Superior temporal gyrus (tissue), 1 donor: ENCODE results near the gene PLEK2.
A peak's percentile ranks its signal among the peaks of the same experiment; 100 is the strongest.
"Not testable (repeated sequence)": the region's sequence is repeated elsewhere in the genome, so short reads cannot be mapped to it uniquely, and the experiment has no call there.

Experiments
- DNase-seq: peaks from one replicate; pipeline ENCODE4 v3.0.0-alpha.2; 2016; ENCODE audit errors: extremely low spot score

PLEK2 gene

GRCh38 chr14:67429510-67430205 is 17.7 kb upstream of the PLEK2 start:
- no peak for DNase-seq

- DNase-seq: no peak
These were observed 16.6 kb upstream of the PLEK2 start for GRCh38 chr14:67428501-67429031.

GRCh38 chr14:67426983-67427606 is 15.1 kb upstream of the PLEK2 start:
- peak; percentile 90 for DNase-seq

GRCh38 chr14:67426161-67426560 is 14.2 kb upstream of the PLEK2 start:
- DNase-seq: peak; percentile 19

- no peak for DNase-seq
These were observed 13.6 kb upstream of the PLEK2 start for GRCh38 chr14:67425608-67426007.

- DNase-seq: no peak
These were observed 12.6 kb upstream of the PLEK2 start for GRCh38 chr14:67424539-67424938.

- DNase-seq: no peak
These were observed 11.5 kb upstream of the PLEK2 start for GRCh38 chr14:67423424-67423823.

- no peak for DNase-seq
These were observed 9.6 kb upstream of the PLEK2 start for GRCh38 chr14:67421356-67422224.

- no peak for DNase-seq
These were observed 8.3 kb upstream of the PLEK2 start for GRCh38 chr14:67420102-67420739.

- no peak for DNase-seq
These were observed 6.6 kb upstream of the PLEK2 start for GRCh38 chr14:67418401-67419191.

GRCh38 chr14:67417633-67418032 is 5.7 kb upstream of the PLEK2 start:
- DNase-seq: no peak

- DNase-seq: no peak
These were observed 4.8 kb upstream of the PLEK2 start for GRCh38 chr14:67416810-67417209.

- DNase-seq: no peak
These were observed 4.1 kb upstream of the PLEK2 start for GRCh38 chr14:67416085-67416484.

- not testable (repeated sequence) for DNase-seq
These were observed 3.6 kb upstream of the PLEK2 start for GRCh38 chr14:67415610-67416009.

- no peak for DNase-seq
These were observed 2.1 kb upstream of the PLEK2 start for GRCh38 chr14:67413806-67414769.

- DNase-seq: no peak
These were observed 595 bp downstream of the PLEK2 start for GRCh38 chr14:67411370-67411769.

GRCh38 chr14:67410313-67410712 is 1.7 kb downstream of the PLEK2 start:
- no peak for DNase-seq

- DNase-seq: no peak
These were observed 2.5 kb downstream of the PLEK2 start for GRCh38 chr14:67409461-67409860.

- DNase-seq: not testable (repeated sequence)
These were observed 3.7 kb downstream of the PLEK2 start for GRCh38 chr14:67408122-67408801.
